Measurements from ENCODE around the gene SEPTIN8. TPM values are rescaled to one million over a fixed set of nuclear protein-coding genes. Genes with fewer than 3 reads are reported as not detected.

The SEPTIN8 gene
- total and polyA plus RNA-seq, 2 of the 13 experiments (the other 11 are each of a cell fraction or from before 2014, with no cell fraction given), result 41.4 to 49.9 TPM

GRCh38 chr5:132777209-132778069 is at the start of gene SEPTIN8 (continued):
- TF ChIP-seq ATF2 (CRISPR knock-in tag; IDR thresholded peaks at IDR 0.05) (peak; percentile 43; the same call in 1 of the 2 replicates), NKX3-1 (CRISPR knock-in tag; IDR thresholded peaks at IDR 0.05) (no peak), ZNF878 (CRISPR knock-in tag; IDR thresholded peaks at IDR 0.05) (no peak), ZNF362 (CRISPR knock-in tag; IDR thresholded peaks at IDR 0.05; ENCODE audit: borderline replicate concordance) (no peak), ZNF605 (CRISPR knock-in tag; IDR thresholded peaks at IDR 0.05) (peak; percentile 44; the same call in 1 of the 2 replicates), ADNP (CRISPR knock-in tag; IDR thresholded peaks at IDR 0.05) (no peak), NFE2 (CRISPR knock-in tag; IDR thresholded peaks at IDR 0.05) (no peak), ARNT (IDR thresholded peaks at IDR 0.05) (no peak), ZBTB2 (CRISPR knock-in tag; IDR thresholded peaks at IDR 0.05; ENCODE audit: low read depth) (peak; percentile 66), PHF20 (CRISPR knock-in tag; IDR thresholded peaks at IDR 0.05) (no peak; the same call in 1 of the 2 replicates), ZNF777 (CRISPR knock-in tag; IDR thresholded peaks at IDR 0.05) (peak; percentile 95), ARID3A (IDR thresholded peaks at IDR 0.05; ENCODE audit: low read depth, low read length) (no peak), ZNF839 (CRISPR knock-in tag; IDR thresholded peaks at IDR 0.05; ENCODE audit: borderline replicate concordance) (0 out of 2 replicates have a peak, but pooled peaks have one; percentile 8), ZNF20 (CRISPR knock-in tag; IDR thresholded peaks at IDR 0.05) (no peak), ZNF124 (CRISPR knock-in tag; IDR thresholded peaks at IDR 0.05) (no peak), ZNF292 (CRISPR knock-in tag; IDR thresholded peaks at IDR 0.05; ENCODE audit: borderline replicate concordance, low read depth) (no peak), TEAD2 (CRISPR knock-in tag; IDR thresholded peaks at IDR 0.05) (no peak), POLR2AphosphoS2 (IDR thresholded peaks at IDR 0.05; ENCODE audit: low read depth, low read length) (no peak), JDP2 (CRISPR knock-in tag; IDR thresholded peaks at IDR 0.05; ENCODE audit: borderline replicate concordance) (no peak; the same call in 1 of the 2 replicates), CREB3 (CRISPR knock-in tag; IDR thresholded peaks at IDR 0.05) (no peak), ZNF589 (CRISPR knock-in tag; conservative IDR thresholded peaks at IDR 0.05) (0 out of 2 replicates have a peak, but pooled peaks have one; percentile 33), PAX8 (CRISPR knock-in tag; IDR thresholded peaks at IDR 0.05; ENCODE audit: borderline replicate concordance) (no peak)

Measured in HepG2 (cell line).